A673 (cell line): ENCODE data around the gene DENND2C. TPM values are rescaled to one million over a fixed set of nuclear protein-coding genes. Genes with fewer than 3 reads are reported as not detected.

Experiments used
- Bru-seq: library from RNA; stranded (reverse); fragments of 400-500 nt; gene quantifications from one replicate; lab custom pipeline; 2021; lab: Mats Ljungman, UMichigan
- BruChase-seq, 2 experiments: library from RNA; stranded (reverse); fragments of 400-500 nt; gene quantifications; one replicate each; lab custom pipeline; 2021; lab: Mats Ljungman, UMichigan
- BruUV-seq: library from RNA; stranded (reverse); fragments of 400-500 nt; replicated peaks from 2 replicates; lab custom pipeline; 2021; lab: Mats Ljungman, UMichigan
- CTCF ChIA-PET: fragments of 300-600 bp; sonication (Branson Sonifier 250); formaldehyde crosslinking; loops from one replicate; lab custom pipeline; 2022; ENCODE audit warnings: antibody characterized with exemption; lab: Charles Lee
- POLR2A ChIA-PET: fragments of 300-600 bp; sonication (Branson Sonifier 250); formaldehyde crosslinking; loops from one replicate; lab custom pipeline; 2022; ENCODE audit warnings: antibody characterized with exemption; ENCODE audit not compliant: low non-redundant PET; lab: Charles Lee
- DNase-seq: peaks from one replicate; pipeline ENCODE4 v3.0.0-alpha.2; 2015; ENCODE audit warnings: low spot score
- H3K27ac ChIP-seq: fragments of 200-600 bp; sonication (generic); 2 replicates; pipeline ENCODE4 v1.5.1; 2016; ENCODE audit warnings: mixed run types, low read depth, mild to moderate bottlenecking, mixed read lengths, antibody characterized with exemption, low read length; ENCODE audit not compliant: poor library complexity, severe bottlenecking
- H3K27me3 ChIP-seq: fragments of 200-600 bp; sonication (generic); replicated peaks from 2 replicates; pipeline ENCODE4 v1.6.1; 2017; ENCODE audit warnings: mixed run types, low read depth, mild to moderate bottlenecking, mixed read lengths, antibody characterized with exemption, low read length; ENCODE audit not compliant: insufficient read depth, poor library complexity
- H3K36me3 ChIP-seq: fragments of 200-600 bp; sonication (generic); 2 replicates; pipeline ENCODE4 v1.6.1; 2016; ENCODE audit warnings: mixed run types, mild to moderate bottlenecking, mixed read lengths, antibody characterized with exemption, low read length; ENCODE audit not compliant: insufficient read depth, poor library complexity, severe bottlenecking
- H3K4me1 ChIP-seq: fragments of 200-600 bp; sonication (generic); 2 replicates; pipeline ENCODE4 v1.6.1; 2017; ENCODE audit warnings: mixed run types, mild to moderate bottlenecking, mixed read lengths, antibody characterized with exemption, low read length; ENCODE audit not compliant: insufficient read depth, poor library complexity, severe bottlenecking
- H3K4me3 ChIP-seq: fragments of 200-600 bp; sonication (generic); 2 replicates; pipeline ENCODE4 v1.5.1; 2016; ENCODE audit warnings: low read depth, mixed run types, mild to moderate bottlenecking, mixed read lengths, low read length; ENCODE audit not compliant: poor library complexity, severe bottlenecking
- H3K9me3 ChIP-seq: fragments of 200-600 bp; sonication (generic); 2 replicates; pipeline ENCODE4 v1.6.1; 2016; ENCODE audit warnings: mixed run types, low read depth, mild to moderate bottlenecking, mixed read lengths, antibody characterized with exemption, low read length; ENCODE audit not compliant: poor library complexity, severe bottlenecking
- CTCF ChIP-seq: fragments of 300-800, 200-600 bp; sonication (generic); conservative IDR thresholded peaks from 2 replicates; pipeline ENCODE4 v1.5.1; 2017; ENCODE audit warnings: low read depth, mild to moderate bottlenecking, antibody characterized with exemption, low read length, moderate library complexity, mixed read lengths
- EZH2 ChIP-seq: fragments of 200-600 bp; sonication (generic); IDR thresholded peaks from 2 replicates; pipeline ENCODE4 v1.6.1; 2017; ENCODE audit warnings: borderline replicate concordance, low read depth, mild to moderate bottlenecking, mixed read lengths, antibody characterized with exemption, low read length; ENCODE audit not compliant: poor library complexity, severe bottlenecking
- intact Hi-C: fragments of 100-400 bp; cut with micrococcal nuclease; formaldehyde crosslinking; loops from one replicate; pipeline ENCODE4 v1.10.0; 2022; ENCODE audit not compliant: unreplicated experiment
- long read RNA-seq: library from polyadenylated mRNA; stranded (forward); transcript quantifications from one replicate; pipeline ENCODE4 v2.0.0, GENCODE V29; 2022
- total RNA-seq: library from RNA; stranded (reverse); gene quantifications from 2 replicates; pipeline ENCODE4 v1.2.3, GENCODE V29; 2021

The DENND2C gene
- total RNA-seq = 1.9 and 2.5 TPM in 2 replicates
- percentile 44 among the genes with signal in this experiment for Bru-seq, nascent RNA
- percentile 41 among the genes with signal in this experiment for BruChase-seq, experiment 1, labeled RNA remaining after a 2-hour chase
- BruChase-seq, experiment 2, labeled RNA remaining after a 6-hour chase = percentile 42 among the genes with signal in this experiment
- long read RNA-seq, partial matches to known transcripts = 0 of 3 reads
- long read RNA-seq, other reads (novel, unspliced or antisense) = 3 of 3 reads

GRCh38 chr1:114669562-114670082, at the start of gene DENND2C:
DENND2C (minus strand) TSS chr1:114670049; CDS start chr1:114625984, 44,065 bp downstream.
- H3K4me3 ChIP-seq = peak within 1 kb of the TSS; percentile 70
- no peaks in the 10 kb centered on the region for H3K36me3 ChIP-seq
- TF ChIP-seq EZH2 = no peak
- TF ChIP-seq CTCF = no peak
- ChIA-PET POLR2A (no interaction called here), CTCF (interaction anchor here (1.1 kb wide), 1 partner anchor 690 kb away, joined by 4 read pairs; the partner anchor contains the start of gene OLFML3)
- TSS peak; percentile 57 for BruUV-seq
- no peak for DNase-seq
- H3K27me3 ChIP-seq = no peaks in the 10 kb centered on the region
- H3K27ac ChIP-seq = no peak within 1 kb of the TSS
- intact Hi-C loops = loop anchor here (5.0 to 10.0 kb wide), 2 partner anchors 325 to 692 kb away; partner anchors contain the start of gene OLFML3
- H3K4me1 ChIP-seq = no peaks in the 10 kb centered on the region
- H3K9me3 ChIP-seq = no peaks in the 10 kb centered on the region

- H3K36me3 ChIP-seq = peaks cover 78% of the 10 kb centered on the region
- intact Hi-C loops = loop anchor here (5.0 kb wide), 1 partner anchor 372 kb away; no protein-coding TSS in a partner anchor
- no peak overlapping the region for H3K27ac ChIP-seq
- BruUV-seq = no TSS peak
- ChIA-PET CTCF (no interaction called here), POLR2A (no interaction called here)
- H3K9me3 ChIP-seq = no peaks in the 10 kb centered on the region
- no peak overlapping the region for H3K4me3 ChIP-seq
- no peak for DNase-seq
- no peaks in the 10 kb centered on the region for H3K27me3 ChIP-seq
- TF ChIP-seq CTCF (no peak), EZH2 (no peak)
- peaks cover 7% of the 10 kb centered on the region for H3K4me1 ChIP-seq
Measured at GRCh38 chr1:114719424-114719787, 49.6 kb upstream of the DENND2C start.

GRCh38 chr1:114718661-114719423, 49.0 kb upstream of the DENND2C start:
- BruUV-seq = no TSS peak
- ChIA-PET POLR2A (no interaction called here), CTCF (no interaction called here)
- Histone ChIP-seq H3K4me1 (peaks cover 7% of the 10 kb centered on the region), H3K4me3 (no peak overlapping the region), H3K36me3 (peaks cover 78% of the 10 kb centered on the region), H3K27me3 (no peaks in the 10 kb centered on the region), H3K9me3 (no peaks in the 10 kb centered on the region), H3K27ac (no peak overlapping the region)
- no peak for TF ChIP-seq CTCF
- intact Hi-C loops = loop anchor here (5.0 kb wide), 1 partner anchor 372 kb away; no protein-coding TSS in a partner anchor
- peak; percentile 18 for DNase-seq
